Endometrial microvascular endothelial cells (primary cell): Measurements from ENCODE around the gene ITGAX. TPM values are rescaled to one million over a fixed set of nuclear protein-coding genes. Genes with fewer than 3 reads are reported as not detected.

Experiments used
- in situ Hi-C: cut with HindIII; loops from 2 replicates; pipeline ENCODE4 v1.10.0; 2017; ENCODE audit warnings: low sequenced_read_pairs, low pct_unique_long_range_greater_than_20kb; ENCODE audit errors: inconsistent ontology term
- total RNA-seq: library from RNA; depleted of rRNA; stranded (reverse); fragments of >200 nt; gene quantifications from one replicate; pipeline ENCODE4 v1.2.3, GENCODE V29; 2015; ENCODE audit errors: inconsistent ontology term

The ITGAX gene
- total RNA-seq, 1 donor from 2014 or later, result 2.8 TPM

- in situ Hi-C loops, result no loop called here
Measured at GRCh38 chr16:31344712-31345111, 10.3 kb upstream of the ITGAX start.

- in situ Hi-C loops, result no loop called here
Measured at GRCh38 chr16:31347445-31347844, 7.5 kb upstream of the ITGAX start.

DNA sequence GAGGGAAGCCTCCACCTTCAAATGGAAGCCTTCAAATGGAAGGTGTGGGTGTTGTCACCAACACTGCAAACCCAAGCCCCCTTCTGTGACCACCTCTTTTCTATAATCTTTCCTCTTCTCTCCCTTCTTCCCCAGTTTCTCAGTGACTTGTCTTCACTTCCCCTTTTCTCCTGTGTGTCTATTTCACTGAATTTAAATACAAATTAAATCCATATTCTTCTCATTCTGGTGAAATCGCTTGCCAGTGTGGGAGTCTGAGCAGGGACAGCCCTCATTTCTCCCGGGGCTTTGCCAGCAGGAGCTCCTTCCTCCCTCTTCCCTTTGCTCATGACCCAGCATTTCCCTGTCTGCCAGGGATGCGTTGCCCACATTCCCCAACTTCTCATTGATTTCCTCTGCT lies 6.4 kb upstream of the ITGAX start:
- in situ Hi-C loops, result no loop called here

DNA sequence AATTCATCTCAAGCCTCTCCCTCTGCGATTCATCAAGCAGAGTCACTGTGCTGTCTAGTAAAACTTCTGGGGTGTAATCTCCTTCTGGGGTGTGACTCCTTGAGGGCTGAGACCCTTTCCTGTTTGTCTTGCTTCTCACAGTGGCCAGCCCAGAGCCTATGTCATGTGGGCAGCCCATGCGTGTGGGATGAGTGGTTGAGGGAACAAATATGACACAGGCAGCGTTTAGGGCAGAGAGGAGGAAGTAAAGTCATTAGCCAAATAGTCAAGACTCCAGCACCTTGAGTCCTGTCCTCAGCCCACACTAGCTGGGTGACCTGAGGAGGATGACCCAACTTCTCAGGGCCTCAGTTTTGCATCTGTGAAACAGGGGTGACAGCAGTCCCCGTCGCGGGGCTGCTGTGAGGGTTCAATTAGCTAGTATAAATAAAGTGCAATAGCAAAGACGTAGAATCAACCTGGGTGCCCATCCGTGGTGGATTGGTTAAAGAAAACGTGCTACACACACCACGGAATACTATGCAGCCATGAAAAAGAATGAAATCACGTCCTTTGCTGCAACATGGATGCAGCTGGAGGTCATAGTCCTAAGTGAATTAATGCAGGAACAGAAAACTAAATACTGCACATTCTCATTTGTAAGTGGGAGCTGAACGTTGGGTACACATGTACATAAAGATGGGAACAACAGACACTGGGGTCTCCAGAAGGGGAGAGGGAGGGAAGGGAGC lies 4.5 kb upstream of the ITGAX start:
- in situ Hi-C loops, result no loop called here

GRCh38 chr16:31351246-31351941 lies 3.6 kb upstream of the ITGAX start:
- in situ Hi-C loops, result no loop called here

GRCh38 chr16:31351942-31352325 lies 3.0 kb upstream of the ITGAX start:
- in situ Hi-C loops, result no loop called here

DNA sequence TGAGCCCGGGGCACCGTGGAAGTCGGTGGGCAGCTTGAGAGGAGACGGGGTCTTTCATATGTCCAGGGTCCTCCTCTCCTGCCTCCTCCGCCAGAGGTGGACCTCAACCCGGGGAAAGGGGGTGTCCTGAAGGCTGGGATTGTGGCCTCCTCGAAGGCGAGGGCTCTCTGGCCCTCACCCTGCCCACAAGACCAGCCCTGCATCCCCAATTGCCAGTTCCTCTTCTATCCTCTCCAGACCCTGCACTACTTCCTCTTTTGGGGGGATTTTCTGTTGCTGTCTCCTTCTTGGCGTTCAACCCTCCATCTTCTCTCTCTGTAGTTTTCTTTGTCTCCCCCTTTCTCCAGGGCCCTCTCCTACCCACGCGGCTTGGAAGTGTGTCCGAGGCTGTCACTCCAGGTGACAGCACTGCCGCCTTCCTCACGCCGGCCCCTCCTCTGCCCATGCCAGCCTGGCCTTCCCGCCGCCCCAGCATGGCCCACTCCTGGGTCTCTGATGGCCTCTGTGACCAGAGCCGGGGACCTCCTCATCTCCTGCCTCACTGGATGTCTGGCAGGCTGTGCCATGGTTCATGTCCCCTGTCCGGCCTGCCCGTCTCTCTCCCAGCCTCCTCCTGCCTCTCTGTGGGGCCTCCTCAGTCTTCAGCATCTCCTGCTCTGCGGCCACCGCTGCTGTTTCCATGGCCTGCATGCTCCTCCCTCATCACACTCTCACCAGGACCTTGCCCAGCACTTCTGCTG lies 2.4 kb upstream of the ITGAX start:
- in situ Hi-C loops, result no loop called here

- in situ Hi-C loops, result no loop called here
Measured at GRCh38 chr16:31355431-31356100, 590 bp downstream of the ITGAX start.

- in situ Hi-C loops, result no loop called here
Measured at GRCh38 chr16:31356566-31357323, 1.8 kb downstream of the ITGAX start.

- in situ Hi-C loops, result no loop called here
Measured at GRCh38 chr16:31357324-31358109, 2.5 kb downstream of the ITGAX start.

DNA sequence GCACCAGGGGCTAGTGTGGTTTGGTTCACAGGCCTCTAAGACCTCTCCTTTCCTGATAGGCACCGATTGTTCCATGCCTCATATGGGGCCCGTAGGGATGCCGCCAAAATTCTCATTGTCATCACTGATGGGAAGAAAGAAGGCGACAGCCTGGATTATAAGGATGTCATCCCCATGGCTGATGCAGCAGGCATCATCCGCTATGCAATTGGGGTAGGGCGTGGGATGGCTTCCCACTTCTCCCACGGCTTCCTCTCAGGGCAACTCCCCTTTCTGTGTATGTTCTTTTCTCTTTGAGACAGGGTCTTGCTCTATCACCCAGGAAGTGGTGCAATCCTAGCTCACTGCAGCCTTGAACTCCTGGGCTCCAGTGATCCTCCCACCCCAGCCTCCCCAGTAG lies 5.3 kb downstream of the ITGAX start:
- in situ Hi-C loops, result no loop called here

DNA sequence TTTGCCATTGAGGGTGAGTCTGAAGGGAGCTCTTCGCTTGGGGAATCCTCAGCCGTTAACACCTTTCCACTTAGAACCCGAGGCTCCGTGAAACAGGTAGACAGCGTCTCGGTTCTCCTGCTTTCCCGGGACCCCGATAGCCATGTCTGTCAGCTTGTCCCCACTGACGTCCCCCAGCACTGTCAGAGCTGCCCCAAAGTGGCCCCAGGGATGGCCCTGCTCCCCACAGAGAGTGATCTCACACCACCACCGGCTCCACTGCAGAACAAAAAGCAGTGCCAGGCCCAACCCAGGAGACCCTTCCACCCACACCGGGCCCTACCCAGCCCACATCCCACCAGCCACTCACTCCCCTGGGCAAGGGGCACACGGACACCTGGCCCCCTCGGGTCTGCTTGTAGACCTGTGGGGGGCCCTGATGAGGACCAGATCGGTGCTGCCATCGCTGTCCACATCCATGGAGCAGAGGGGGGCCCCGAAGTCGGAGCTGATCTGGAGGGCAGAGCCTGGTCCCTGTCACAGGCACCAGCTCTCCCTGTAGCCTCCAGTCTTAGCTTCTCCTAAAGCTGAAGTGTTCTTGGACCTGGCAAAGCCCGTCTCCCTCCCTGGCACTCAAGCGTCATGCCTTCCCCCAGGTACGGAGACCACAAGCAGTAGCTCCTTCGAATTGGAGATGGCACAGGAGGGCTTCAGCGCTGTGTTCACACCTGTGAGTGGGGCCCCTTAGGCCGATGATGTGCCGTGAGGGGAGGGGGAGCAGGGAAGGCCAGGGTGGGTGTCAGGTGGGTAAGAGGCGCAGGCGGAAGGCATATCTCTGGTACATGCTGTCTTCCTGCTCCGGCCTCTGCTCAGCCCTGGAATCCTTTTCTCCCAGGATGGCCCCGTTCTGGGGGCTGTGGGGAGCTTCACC lies 6.5 kb downstream of the ITGAX start:
- in situ Hi-C loops, result no loop called here

DNA sequence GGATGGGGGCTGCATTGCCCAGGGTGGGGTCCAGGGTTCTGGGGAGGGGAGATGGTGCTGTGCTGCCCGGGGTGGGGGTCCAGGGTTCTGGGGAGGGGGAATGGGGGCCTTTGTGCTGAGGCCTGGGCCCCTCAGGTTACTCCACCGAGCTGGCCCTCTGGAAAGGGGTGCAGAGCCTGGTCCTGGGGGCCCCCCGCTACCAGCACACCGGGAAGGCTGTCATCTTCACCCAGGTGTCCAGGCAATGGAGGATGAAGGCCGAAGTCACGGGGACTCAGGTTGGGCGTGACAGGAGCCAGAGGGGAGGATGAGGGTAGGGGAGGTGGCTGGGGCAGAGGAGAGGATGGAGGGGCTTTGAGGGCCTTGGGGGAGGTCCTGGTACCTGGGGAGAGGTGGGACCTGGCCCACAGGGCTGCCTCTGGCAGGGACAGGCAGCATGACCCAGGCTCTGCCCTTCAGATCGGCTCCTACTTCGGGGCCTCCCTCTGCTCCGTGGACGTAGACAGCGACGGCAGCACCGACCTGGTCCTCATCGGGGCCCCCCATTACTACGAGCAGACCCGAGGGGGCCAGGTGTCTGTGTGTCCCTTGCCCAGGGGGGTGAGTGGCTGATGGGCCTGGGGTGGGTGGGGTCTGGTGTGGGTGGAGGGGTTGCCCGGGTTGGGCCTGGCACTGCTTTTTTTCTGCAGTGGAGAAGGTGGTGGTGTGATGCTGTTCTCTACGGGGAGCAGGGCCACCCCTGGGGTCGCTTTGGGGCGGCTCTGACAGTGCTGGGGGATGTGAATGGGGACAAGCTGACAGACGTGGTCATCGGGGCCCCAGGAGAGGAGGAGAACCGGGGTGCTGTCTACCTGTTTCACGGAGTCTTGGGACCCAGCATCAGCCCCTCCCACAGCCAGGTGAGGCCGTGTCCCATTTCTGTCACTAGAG lies 7.8 kb downstream of the ITGAX start:
- in situ Hi-C loops, result no loop called here

GRCh38 chr16:31363721-31364120 lies 8.7 kb downstream of the ITGAX start:
- in situ Hi-C loops, result no loop called here

GRCh38 chr16:31364421-31364820 lies 9.4 kb downstream of the ITGAX start:
- in situ Hi-C loops, result no loop called here
